H9 (cell line): Measurements from ENCODE around the gene EPSTI1. TPM values are rescaled to one million over a fixed set of nuclear protein-coding genes. Genes with fewer than 3 reads are reported as not detected.

ENCODE experiments used
- DNase-seq: peaks from one replicate; pipeline ENCODE4 v3.0.0-alpha.2; 2017
- H2AFZ ChIP-seq: one replicate; pipeline ENCODE4 v1.6.1; 2013; ENCODE audit warnings: mild to moderate bottlenecking, low read length, control low read depth, moderate library complexity
- H2AK5ac ChIP-seq: 2 replicates; pipeline ENCODE4 v1.6.1; 2013; ENCODE audit warnings: low read length, control low read depth, mixed read lengths; ENCODE audit not compliant: insufficient read length
- H2BK120ac ChIP-seq: one replicate; pipeline ENCODE4 v1.6.1; 2013; ENCODE audit warnings: low read depth, mild to moderate bottlenecking, low read length, control low read depth, inconsistent platforms; ENCODE audit not compliant: poor library complexity, severe bottlenecking
- H2BK12ac ChIP-seq: 2 replicates; pipeline ENCODE4 v1.6.1; 2013; ENCODE audit warnings: low read length, control low read depth, mixed read lengths, low read depth; ENCODE audit not compliant: insufficient read length
- H2BK15ac ChIP-seq: 2 replicates; pipeline ENCODE4 v1.6.1; 2013; ENCODE audit warnings: low read depth, low read length, control low read depth
- H2BK20ac ChIP-seq: one replicate; pipeline ENCODE4 v1.6.1; 2013; ENCODE audit warnings: low read depth, mild to moderate bottlenecking, low read length, control low read depth, inconsistent platforms; ENCODE audit not compliant: poor library complexity, severe bottlenecking
- H2BK5ac ChIP-seq: 2 replicates; pipeline ENCODE4 v1.6.1; 2013; ENCODE audit warnings: low read length, control low read depth, mixed read lengths; ENCODE audit not compliant: insufficient read length
- H3K14ac ChIP-seq: 2 replicates; pipeline ENCODE4 v1.6.1; 2013; ENCODE audit warnings: low read length, control low read depth; ENCODE audit not compliant: insufficient read depth
- H3K18ac ChIP-seq: 2 replicates; pipeline ENCODE4 v1.6.1; 2013; ENCODE audit warnings: low read depth, mild to moderate bottlenecking, mixed read lengths, low read length, control low read depth; ENCODE audit not compliant: insufficient read length
- H3K23ac ChIP-seq: 2 replicates; pipeline ENCODE4 v1.6.1; 2013; ENCODE audit warnings: low read length, control low read depth, mixed read lengths, low read depth; ENCODE audit not compliant: insufficient read length
- H3K23me2 ChIP-seq: 2 replicates; pipeline ENCODE4 v1.6.1; 2013; ENCODE audit warnings: low read depth, mild to moderate bottlenecking, mixed read lengths, low read length, control low read depth; ENCODE audit not compliant: insufficient read length, poor library complexity, severe bottlenecking
- H3K27ac ChIP-seq: 2 replicates; pipeline ENCODE4 v1.5.1; 2013; ENCODE audit warnings: low read length, control low read depth, mixed read lengths, low read depth; ENCODE audit not compliant: insufficient read length
- H3K27me3 ChIP-seq: 2 replicates; pipeline ENCODE4 v1.6.1; 2013; ENCODE audit warnings: low read length, control low read depth, inconsistent platforms; ENCODE audit not compliant: insufficient read depth
- H3K4ac ChIP-seq: 2 replicates; pipeline ENCODE4 v1.6.1; 2013; ENCODE audit warnings: low read depth, mild to moderate bottlenecking, control low read depth, inconsistent platforms, low read length, moderate library complexity
- H3K4me1 ChIP-seq: 2 replicates; pipeline ENCODE4 v1.6.1; 2013; ENCODE audit warnings: low read length, control low read depth, inconsistent platforms; ENCODE audit not compliant: insufficient read depth
- H3K4me2 ChIP-seq: 2 replicates; pipeline ENCODE4 v1.6.1; 2013; ENCODE audit warnings: low read length, control low read depth, mixed read lengths; ENCODE audit not compliant: insufficient read length, insufficient read depth
- H3K56ac ChIP-seq: 2 replicates; pipeline ENCODE4 v1.6.1; 2013; ENCODE audit warnings: low read depth, mild to moderate bottlenecking, mixed read lengths, low read length, control low read depth; ENCODE audit not compliant: insufficient read length
- H3K79me1 ChIP-seq: 2 replicates; pipeline ENCODE4 v1.6.1; 2013; ENCODE audit warnings: low read depth, mild to moderate bottlenecking, moderate library complexity, low read length, control low read depth, inconsistent platforms; ENCODE audit not compliant: insufficient read depth, poor library complexity, severe bottlenecking
- H3K79me2 ChIP-seq: 2 replicates; pipeline ENCODE4 v1.6.1; 2013; ENCODE audit warnings: low read length, control low read depth, inconsistent platforms; ENCODE audit not compliant: insufficient read depth
- H3K9ac ChIP-seq: 2 replicates; pipeline ENCODE4 v1.6.1; 2013; ENCODE audit warnings: low read length, control low read depth, mixed read lengths; ENCODE audit not compliant: insufficient read length; ENCODE audit errors: extremely low read depth
- H3K9me3 ChIP-seq: one replicate; pipeline ENCODE4 v1.6.1; 2013; ENCODE audit warnings: low read depth, low read length, inconsistent platforms; ENCODE audit not compliant: control insufficient read depth
- H3T11ph ChIP-seq: one replicate; pipeline ENCODE4 v1.6.1; 2013; ENCODE audit warnings: mild to moderate bottlenecking, low read length, control low read depth, inconsistent platforms
- H4K20me1 ChIP-seq: one replicate; pipeline ENCODE4 v1.6.1; 2013; ENCODE audit not compliant: control insufficient read depth, insufficient read length, insufficient read depth
- H4K5ac ChIP-seq: 2 replicates; pipeline ENCODE4 v1.6.1; 2013; ENCODE audit warnings: low read depth, mild to moderate bottlenecking, mixed read lengths, low read length, control low read depth; ENCODE audit not compliant: insufficient read length
- H4K8ac ChIP-seq: replicated peaks from 2 replicates; pipeline ENCODE4 v1.6.1; 2013; ENCODE audit warnings: low read length, control low read depth, mixed read lengths, low read depth; ENCODE audit not compliant: insufficient read length
- H4K91ac ChIP-seq: 2 replicates; pipeline ENCODE4 v1.6.1; 2013; ENCODE audit warnings: low read depth, mild to moderate bottlenecking, moderate library complexity, mixed read lengths, low read length, control low read depth; ENCODE audit not compliant: insufficient read length
- H3K27ac Mint-ChIP-seq, 3 experiments: 2 replicates in 2 of 3; 3 replicates in 1 of 3; pipeline ENCODE4 v1.8.0; 2020 to 2021; ENCODE audit warnings: mixed read lengths in 3 of 3, mild to moderate bottlenecking in 1 of 3, moderate library complexity in 1 of 3
- H3K27me3 Mint-ChIP-seq: 2 replicates; pipeline ENCODE4 v1.8.0; 2021; ENCODE audit warnings: low read depth, mild to moderate bottlenecking, moderate library complexity, mixed read lengths
- H3K36me3 Mint-ChIP-seq, 3 experiments: 2 replicates in 2 of 3; 3 replicates in 1 of 3; pipeline ENCODE4 v1.8.0; 2020 to 2021; ENCODE audit warnings: low read depth in 3 of 3, mixed read lengths in 3 of 3; ENCODE audit not compliant: insufficient read depth in 1 of 3
- H3K4me1 Mint-ChIP-seq, 2 experiments: 2 replicates each; pipeline ENCODE4 v1.8.0; 2020; ENCODE audit warnings: mixed read lengths in 2 of 2
- H3K4me3 Mint-ChIP-seq, 2 experiments: 2 replicates in 1 of 2; 3 replicates in 1 of 2; pipeline ENCODE4 v1.8.0; 2020 to 2021; ENCODE audit warnings: mild to moderate bottlenecking in 2 of 2, mixed read lengths in 2 of 2, moderate library complexity in 1 of 2
- H3K9me3 Mint-ChIP-seq, 2 experiments: 2 replicates in 1 of 2; 3 replicates in 1 of 2; pipeline ENCODE4 v1.8.0; 2020; ENCODE audit warnings: mild to moderate bottlenecking in 2 of 2, mixed read lengths in 2 of 2, moderate library complexity in 1 of 2
- CTCF ChIP-seq: fragments of 200-600 bp; sonication (generic); conservative IDR thresholded peaks from 3 replicates; pipeline ENCODE4 v1.8.0; 2021; ENCODE audit warnings: antibody characterized with exemption, mild to moderate bottlenecking
- WGBS: extraction: QIAGEN DNeasy Blood & Tissue Kit; methylation state at CpG from one replicate; pipeline ENCODE4 v1.1.7; 2013; ENCODE audit warnings: missing lambda C conversion rate, low lambda C conversion rate, mixed read lengths; ENCODE audit not compliant: insufficient read length; ENCODE audit errors: extremely low coverage; 5-methylcytosine and 5-hydroxymethylcytosine counted together
- total RNA-seq: library from RNA; stranded (reverse); gene quantifications from 2 replicates; pipeline ENCODE4 v1.2.1, GENCODE V29; 2021

EPSTI1 gene
- total RNA-seq, 1 experiment from 2014 or later, result 0.70 TPM

GRCh38 chr13:43006893-43007631, 15.0 kb upstream of the EPSTI1 start:
- no peaks in the 10 kb centered on the region for H3K23me2 ChIP-seq
- no peaks in the 10 kb centered on the region for H3K36me3 Mint-ChIP-seq
- no peak overlapping the region for H2BK15ac ChIP-seq
- no peak overlapping the region for H3T11ph ChIP-seq
- no peak overlapping the region for H3K23ac ChIP-seq
- H4K8ac ChIP-seq, result no peak overlapping the region
- no peak overlapping the region for H2AK5ac ChIP-seq
- H2BK120ac ChIP-seq, result no peak overlapping the region
- peaks cover 18 to 20% of the 10 kb centered on the region in 2 experiments for H3K4me1 Mint-ChIP-seq
- H3K4ac ChIP-seq, result no peak overlapping the region
- peak overlapping the region in 2 of 3 experiments; percentile 6 to 12; a peak in 3 of 7 replicates for H3K27ac Mint-ChIP-seq
- no peaks in the 10 kb centered on the region for H3K79me1 ChIP-seq
- WGBS, result no CpG with 5 or more reads among the region's 3 CpGs
- no peak overlapping the region for H3K56ac ChIP-seq
- H3K18ac ChIP-seq, result no peak overlapping the region
- no peaks in the 10 kb centered on the region for H3K9me3 ChIP-seq
- H2BK5ac ChIP-seq, result no peak overlapping the region
- H3K27me3 ChIP-seq, result no peaks in the 10 kb centered on the region
- no peak overlapping the region for H2AFZ ChIP-seq
- no peak overlapping the region for H3K9ac ChIP-seq
- H2BK12ac ChIP-seq, result no peak overlapping the region
- no peak overlapping the region for H3K4me2 ChIP-seq
- no peak overlapping the region for H3K27ac ChIP-seq
- H3K14ac ChIP-seq, result no peak overlapping the region
- no peak overlapping the region for H4K91ac ChIP-seq
- no peaks in the 10 kb centered on the region for H3K79me2 ChIP-seq
- H3K9me3 Mint-ChIP-seq, result no peaks in the 10 kb centered on the region
- no peak for TF ChIP-seq CTCF
- H4K5ac ChIP-seq, result no peak overlapping the region
- no peak overlapping the region for H2BK20ac ChIP-seq
- no peaks in the 10 kb centered on the region for H4K20me1 ChIP-seq
- no peak overlapping the region for H3K4me3 Mint-ChIP-seq
- H3K4me1 ChIP-seq, result no peaks in the 10 kb centered on the region
- no peaks in the 10 kb centered on the region for H3K27me3 Mint-ChIP-seq
- no peak for DNase-seq
